ENCODE measurements around the gene SYNE2. TPM values are rescaled to one million over a fixed set of nuclear protein-coding genes. Genes with fewer than 3 reads are reported as not detected.

SYNE2 gene
- total and polyA plus RNA-seq, 10 of the 15 experiments (the other 5 are each of a cell fraction or from before 2014, with no cell fraction given), result 2.1 to 52.7 (median 38.1) TPM

DNA sequence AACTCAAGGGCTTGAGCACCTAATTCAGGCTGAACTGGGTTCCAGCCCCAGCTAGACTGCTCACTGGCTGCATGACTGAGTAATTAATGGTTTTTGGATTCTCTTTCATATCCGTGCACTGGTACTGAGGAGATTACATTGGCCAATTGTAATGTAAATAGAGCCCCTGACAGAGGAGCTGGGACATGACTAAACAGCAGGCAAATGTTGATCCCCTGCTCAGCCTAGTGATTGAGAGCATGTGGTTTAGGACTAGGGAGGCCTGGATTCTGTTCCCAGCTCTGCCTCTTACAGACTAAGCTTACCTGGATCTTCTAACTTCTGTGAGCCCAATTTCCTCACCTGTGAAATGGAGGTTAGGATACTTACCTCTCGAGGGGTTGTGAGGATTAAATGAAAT, 237.1 kb downstream of the SYNE2 start (continued):
- TF ChIP-seq, protein P1, sequence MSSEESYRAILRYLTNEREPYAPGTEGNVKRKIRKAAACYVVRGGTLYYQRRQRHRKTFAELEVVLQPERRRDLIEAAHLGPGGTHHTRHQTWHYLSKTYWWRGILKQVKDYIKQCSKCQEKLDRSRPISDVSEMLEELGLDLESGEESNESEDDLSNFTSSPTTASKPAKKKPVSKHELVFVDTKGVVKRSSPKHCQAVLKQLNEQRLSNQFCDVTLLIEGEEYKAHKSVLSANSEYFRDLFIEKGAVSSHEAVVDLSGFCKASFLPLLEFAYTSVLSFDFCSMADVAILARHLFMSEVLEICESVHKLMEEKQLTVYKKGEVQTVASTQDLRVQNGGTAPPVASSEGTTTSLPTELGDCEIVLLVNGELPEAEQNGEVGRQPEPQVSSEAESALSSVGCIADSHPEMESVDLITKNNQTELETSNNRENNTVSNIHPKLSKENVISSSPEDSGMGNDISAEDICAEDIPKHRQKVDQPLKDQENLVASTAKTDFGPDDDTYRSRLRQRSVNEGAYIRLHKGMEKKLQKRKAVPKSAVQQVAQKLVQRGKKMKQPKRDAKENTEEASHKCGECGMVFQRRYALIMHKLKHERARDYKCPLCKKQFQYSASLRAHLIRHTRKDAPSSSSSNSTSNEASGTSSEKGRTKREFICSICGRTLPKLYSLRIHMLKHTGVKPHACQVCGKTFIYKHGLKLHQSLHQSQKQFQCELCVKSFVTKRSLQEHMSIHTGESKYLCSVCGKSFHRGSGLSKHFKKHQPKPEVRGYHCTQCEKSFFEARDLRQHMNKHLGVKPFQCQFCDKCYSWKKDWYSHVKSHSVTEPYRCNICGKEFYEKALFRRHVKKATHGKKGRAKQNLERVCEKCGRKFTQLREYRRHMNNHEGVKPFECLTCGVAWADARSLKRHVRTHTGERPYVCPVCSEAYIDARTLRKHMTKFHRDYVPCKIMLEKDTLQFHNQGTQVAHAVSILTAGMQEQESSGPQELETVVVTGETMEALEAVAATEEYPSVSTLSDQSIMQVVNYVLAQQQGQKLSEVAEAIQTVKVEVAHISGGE (CRISPR knock-in tag; IDR thresholded peaks at IDR 0.05), result no peak

GRCh38 chr14:64091217-64091616, 238.4 kb downstream of the SYNE2 start:
- RAD21 ChIA-PET (ENCODE audit: unreplicated experiment), result no interaction called here
- H3K4me1 ChIP-seq (ENCODE audit: control insufficient read depth, insufficient read depth, low read length), result no peaks in the 10 kb centered on the region
- intact Hi-C loops (cut with micrococcal nuclease; ENCODE audit: unreplicated experiment), result no loop called here
- DNase-seq (ENCODE audit: low read depth, low spot score), result no peak
- no peak overlapping the region for H3K4me2 ChIP-seq (ENCODE audit: control insufficient read depth, insufficient read depth)
- H3K4me3 ChIP-seq, result no peak overlapping the region
- no peaks in the 10 kb centered on the region for H4K20me1 ChIP-seq (ENCODE audit: control insufficient read depth, insufficient read depth)
- no TSS peak for BruUV-seq (replicated peaks)
- no peaks in the 10 kb centered on the region for H3K79me2 ChIP-seq (ENCODE audit: control insufficient read depth, insufficient read depth, low read length)
- CTCF ChIA-PET, result interaction anchor here (0.6 kb wide), 1 partner anchor 297 kb away, joined by 3 read pairs; no protein-coding TSS in a partner anchor
- no peaks in the 10 kb centered on the region for H3K27me3 ChIP-seq (replicated peaks in 1 of 2; ENCODE audit: control insufficient read depth in 2 of 2, insufficient read depth in 2 of 2, low read length in 1 of 2)
- H3K36me3 ChIP-seq (ENCODE audit: control insufficient read depth in 2 of 2, insufficient read depth in 2 of 2, low read length in 1 of 2), result peaks cover 0 to 8% of the 10 kb centered on the region in 2 experiments; a peak in 3 of 4 replicates
- no peak overlapping the region for H3K9ac ChIP-seq (ENCODE audit: control insufficient read depth, insufficient read depth, low read length)
- H3K27ac ChIP-seq (ENCODE audit: control insufficient read depth, insufficient read depth), result no peak overlapping the region
- SMC1A ChIA-PET (ENCODE audit: uncharacterized antibody, unreplicated experiment), result interaction anchor here (1.0 to 1.2 kb wide), 2 partner anchors 12 to 22 kb away, joined by 3 read pairs; no protein-coding TSS in a partner anchor
- FAIRE-seq, result peak; percentile 41
- POLR2A ChIA-PET, result no interaction called here
- ATAC-seq, result no peak
- H2AFZ ChIP-seq (ENCODE audit: control insufficient read depth, low read depth, low read length), result no peak overlapping the region
- in situ Hi-C loops (cut with MboI), result no loop called here
- 100% methylated on average over 1 of the region's 1 CpG for WGBS (ENCODE audit: insufficient coverage, insufficient replicate concordance, low lambda C conversion rate, missing lambda C conversion rate)
- no peaks in the 10 kb centered on the region for H3K9me3 ChIP-seq (replicated peaks; ENCODE audit: control insufficient read depth, insufficient read depth, low read length)
- TF ChIP-seq EED (IDR thresholded peaks at IDR 0.05; ENCODE audit: low read depth), result no peak
- no peak for TF ChIP-seq MYC (IDR thresholded peaks at IDR 0.05; ENCODE audit: insufficient read depth, insufficient read length, insufficient replicate concordance, low read length, severe bottlenecking)
- TF ChIP-seq FOXM1 (IDR thresholded peaks at IDR 0.05; ENCODE audit: low read depth, low read length), result no peak
- TF ChIP-seq POU2F2 (IDR thresholded peaks at IDR 0.05; ENCODE audit: borderline replicate concordance, low read depth, low read length), result no peak
- TF ChIP-seq, protein P2, sequence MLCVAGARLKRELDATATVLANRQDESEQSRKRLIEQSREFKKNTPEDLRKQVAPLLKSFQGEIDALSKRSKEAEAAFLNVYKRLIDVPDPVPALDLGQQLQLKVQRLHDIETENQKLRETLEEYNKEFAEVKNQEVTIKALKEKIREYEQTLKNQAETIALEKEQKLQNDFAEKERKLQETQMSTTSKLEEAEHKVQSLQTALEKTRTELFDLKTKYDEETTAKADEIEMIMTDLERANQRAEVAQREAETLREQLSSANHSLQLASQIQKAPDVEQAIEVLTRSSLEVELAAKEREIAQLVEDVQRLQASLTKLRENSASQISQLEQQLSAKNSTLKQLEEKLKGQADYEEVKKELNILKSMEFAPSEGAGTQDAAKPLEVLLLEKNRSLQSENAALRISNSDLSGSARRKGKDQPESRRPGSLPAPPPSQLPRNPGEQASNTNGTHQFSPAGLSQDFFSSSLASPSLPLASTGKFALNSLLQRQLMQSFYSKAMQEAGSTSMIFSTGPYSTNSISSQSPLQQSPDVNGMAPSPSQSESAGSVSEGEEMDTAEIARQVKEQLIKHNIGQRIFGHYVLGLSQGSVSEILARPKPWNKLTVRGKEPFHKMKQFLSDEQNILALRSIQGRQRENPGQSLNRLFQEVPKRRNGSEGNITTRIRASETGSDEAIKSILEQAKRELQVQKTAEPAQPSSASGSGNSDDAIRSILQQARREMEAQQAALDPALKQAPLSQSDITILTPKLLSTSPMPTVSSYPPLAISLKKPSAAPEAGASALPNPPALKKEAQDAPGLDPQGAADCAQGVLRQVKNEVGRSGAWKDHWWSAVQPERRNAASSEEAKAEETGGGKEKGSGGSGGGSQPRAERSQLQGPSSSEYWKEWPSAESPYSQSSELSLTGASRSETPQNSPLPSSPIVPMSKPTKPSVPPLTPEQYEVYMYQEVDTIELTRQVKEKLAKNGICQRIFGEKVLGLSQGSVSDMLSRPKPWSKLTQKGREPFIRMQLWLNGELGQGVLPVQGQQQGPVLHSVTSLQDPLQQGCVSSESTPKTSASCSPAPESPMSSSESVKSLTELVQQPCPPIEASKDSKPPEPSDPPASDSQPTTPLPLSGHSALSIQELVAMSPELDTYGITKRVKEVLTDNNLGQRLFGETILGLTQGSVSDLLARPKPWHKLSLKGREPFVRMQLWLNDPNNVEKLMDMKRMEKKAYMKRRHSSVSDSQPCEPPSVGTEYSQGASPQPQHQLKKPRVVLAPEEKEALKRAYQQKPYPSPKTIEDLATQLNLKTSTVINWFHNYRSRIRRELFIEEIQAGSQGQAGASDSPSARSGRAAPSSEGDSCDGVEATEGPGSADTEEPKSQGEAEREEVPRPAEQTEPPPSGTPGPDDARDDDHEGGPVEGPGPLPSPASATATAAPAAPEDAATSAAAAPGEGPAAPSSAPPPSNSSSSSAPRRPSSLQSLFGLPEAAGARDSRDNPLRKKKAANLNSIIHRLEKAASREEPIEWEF (IDR thresholded peaks at IDR 0.05; ENCODE audit: insufficient replicate concordance, low read depth, low read length), result no peak
- no peak for TF ChIP-seq SUPT20H (IDR thresholded peaks at IDR 0.05; ENCODE audit: borderline replicate concordance, control insufficient read depth, low read depth, low read length)
- TF ChIP-seq GABPA (IDR thresholded peaks at IDR 0.05; ENCODE audit: low read depth), result no peak
- no peak for TF ChIP-seq HSF1 (IDR thresholded peaks at IDR 0.05; ENCODE audit: low read depth, low read length)
- TF ChIP-seq SMAD5 (IDR thresholded peaks at IDR 0.05; ENCODE audit: low read depth), result no peak
